Stromal cell of bone marrow (primary cell): ENCODE measurements around the gene HDLBP.

Source experiments
- DNase-seq: peaks from one replicate; pipeline ENCODE4 v3.0.0-alpha.2; 2012; ENCODE audit warnings: low read depth

HDLBP gene

DNA sequence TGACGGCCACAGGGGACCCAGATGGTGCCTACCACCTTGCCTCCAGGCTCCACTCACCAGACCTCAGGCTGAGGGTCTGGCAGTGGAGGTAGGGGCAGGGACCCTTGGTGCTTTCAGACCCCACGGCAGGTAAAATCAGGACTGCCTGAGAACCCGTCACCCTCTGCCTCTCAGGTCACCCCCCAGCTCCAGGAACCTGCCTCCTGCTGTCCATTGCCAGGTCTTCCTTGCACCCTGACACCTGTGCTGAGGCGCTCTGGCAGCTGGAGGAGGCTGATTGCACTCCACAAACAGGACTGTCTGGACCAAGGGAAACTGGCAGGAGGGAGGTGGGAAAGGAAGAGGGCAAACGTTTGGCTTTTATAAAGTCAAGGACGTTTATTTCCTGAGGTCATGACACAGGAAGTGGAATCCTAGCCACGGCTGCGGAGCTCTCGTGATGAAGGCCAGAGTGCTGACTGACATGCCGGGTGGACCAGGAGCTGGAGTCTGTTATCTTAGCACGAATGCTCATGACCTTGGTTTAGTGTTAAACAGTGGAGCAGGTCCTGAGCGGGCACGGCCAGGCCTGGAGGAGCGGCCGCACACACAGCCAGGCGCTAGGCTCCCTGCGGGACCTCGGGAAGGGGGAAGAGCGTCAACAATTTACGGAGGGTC lies 86.5 kb downstream of the HDLBP start:
- no peak for DNase-seq

GRCh38 chr2:241228081-241228859 lies 87.2 kb downstream of the HDLBP start:
- no peak for DNase-seq

- no peak for DNase-seq
These were observed 87.9 kb downstream of the HDLBP start for GRCh38 chr2:241227594-241227993.

DNA sequence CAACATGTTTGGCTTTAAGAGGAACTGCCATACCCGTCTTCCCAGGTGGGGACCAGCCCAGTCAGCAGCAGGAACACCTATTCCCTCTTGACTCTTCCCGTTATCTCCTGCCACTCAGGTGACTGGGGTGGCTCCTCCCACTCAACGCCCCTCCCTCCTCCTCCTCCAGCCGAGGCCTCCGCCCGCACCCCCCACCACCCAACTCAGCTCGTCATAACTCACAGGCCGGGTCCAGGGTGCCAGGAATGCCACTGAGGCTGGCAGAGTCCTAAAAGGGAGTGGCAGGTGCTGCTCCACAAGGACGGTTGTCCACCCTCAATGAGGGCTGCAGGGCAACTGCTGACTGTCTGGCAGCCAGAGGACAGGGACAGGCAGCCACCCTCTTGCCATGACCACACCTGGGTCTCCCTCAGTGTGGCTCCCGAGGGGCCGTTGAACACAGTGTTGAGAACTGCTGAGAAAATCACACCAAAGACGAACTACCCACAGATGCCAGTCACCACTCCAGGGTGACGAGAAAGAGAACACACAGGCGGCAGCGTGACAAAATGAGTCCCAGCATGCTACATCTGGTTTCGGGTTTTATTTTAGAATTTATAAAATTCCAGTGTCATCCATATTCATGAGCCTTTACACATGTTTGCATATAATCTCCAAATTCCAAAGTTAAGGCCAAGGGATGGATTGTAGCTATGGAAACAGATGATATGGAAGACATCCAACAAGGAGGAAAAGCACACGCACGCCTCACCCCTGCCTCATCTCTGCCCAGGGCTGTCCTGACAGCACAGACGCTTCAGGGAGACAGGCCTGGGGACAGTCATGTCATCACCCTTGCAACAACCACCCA lies 88.5 kb downstream of the HDLBP start:
- DNase-seq, result no peak

DNA sequence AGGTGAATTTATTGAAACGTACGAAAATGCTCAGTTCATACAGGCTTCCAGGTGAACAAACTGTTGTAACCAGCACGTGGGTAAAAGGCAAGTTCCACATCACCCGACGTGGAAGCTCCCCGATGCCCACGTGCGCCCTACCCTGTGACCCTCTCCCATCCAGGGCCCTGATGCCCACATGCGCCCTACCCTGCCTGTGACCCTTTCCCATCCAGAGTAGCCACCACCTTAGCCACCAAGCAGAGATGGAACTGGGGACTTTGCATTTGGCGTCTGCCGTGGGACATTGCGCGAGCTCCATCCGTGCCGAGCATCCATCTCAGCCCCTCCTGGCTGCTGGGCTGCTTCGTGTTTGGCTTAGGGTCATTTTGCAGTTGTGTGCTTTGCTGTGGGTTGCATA lies 89.5 kb downstream of the HDLBP start:
- no peak for DNase-seq

DNA sequence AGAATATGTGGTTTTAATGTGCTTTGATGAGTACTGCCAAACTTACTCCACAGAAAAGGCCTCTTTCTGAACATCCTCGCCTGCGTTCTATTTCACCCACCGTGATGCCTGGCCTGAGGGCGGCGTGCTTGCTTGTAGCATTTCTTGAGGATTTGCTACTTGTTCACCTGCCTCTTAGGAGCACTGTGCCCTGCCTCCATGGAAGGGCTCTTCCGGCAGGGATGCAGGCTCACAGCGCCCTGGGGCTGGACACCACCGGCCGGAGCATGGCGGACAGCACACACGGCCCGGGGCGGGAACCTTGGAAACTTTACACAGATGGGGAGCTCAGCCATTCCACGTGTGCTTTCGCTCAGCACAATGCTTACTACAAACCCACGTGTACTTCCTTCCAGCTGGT lies 89.9 kb downstream of the HDLBP start:
- no peak for DNase-seq

GRCh38 chr2:241224851-241225438 lies 90.5 kb downstream of the HDLBP start:
- DNase-seq, result no peak

GRCh38 chr2:241224018-241224850 lies 91.2 kb downstream of the HDLBP start:
- peak; percentile 24 for DNase-seq

GRCh38 chr2:241223211-241224017 lies 92.1 kb downstream of the HDLBP start:
- no peak for DNase-seq

DNA sequence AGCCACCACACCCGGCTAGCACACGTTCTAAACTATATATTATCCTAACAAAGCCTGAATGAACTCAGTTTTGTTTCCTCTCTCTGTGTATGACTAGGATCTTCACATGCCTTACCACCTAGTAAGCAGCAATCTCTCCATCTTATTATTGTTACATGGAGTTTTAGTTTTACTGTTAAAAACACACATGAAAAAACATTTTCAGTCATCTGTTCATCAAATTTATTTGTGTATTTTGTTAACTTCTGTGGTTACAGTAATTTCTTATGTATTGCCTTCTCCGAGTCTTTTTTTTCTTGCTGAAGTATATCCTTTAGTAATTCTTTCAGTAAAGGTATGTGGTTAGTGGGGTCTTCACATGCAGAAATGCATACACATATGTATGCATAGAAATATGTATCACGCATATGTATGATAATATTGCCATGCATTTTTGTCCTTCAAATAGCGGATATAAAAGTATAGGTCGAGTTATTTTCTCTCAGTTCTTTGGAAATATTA lies 95.6 kb downstream of the HDLBP start:
- no peak for DNase-seq

GRCh38 chr2:241219030-241219382 lies 96.5 kb downstream of the HDLBP start:
- no peak for DNase-seq

- no peak for DNase-seq
These were observed 97.1 kb downstream of the HDLBP start for GRCh38 chr2:241218131-241219029.

GRCh38 chr2:241217320-241218031 lies 98.0 kb downstream of the HDLBP start:
- peak; percentile 34 for DNase-seq

GRCh38 chr2:241216211-241216761 lies 99.2 kb downstream of the HDLBP start:
- no peak for DNase-seq

DNA sequence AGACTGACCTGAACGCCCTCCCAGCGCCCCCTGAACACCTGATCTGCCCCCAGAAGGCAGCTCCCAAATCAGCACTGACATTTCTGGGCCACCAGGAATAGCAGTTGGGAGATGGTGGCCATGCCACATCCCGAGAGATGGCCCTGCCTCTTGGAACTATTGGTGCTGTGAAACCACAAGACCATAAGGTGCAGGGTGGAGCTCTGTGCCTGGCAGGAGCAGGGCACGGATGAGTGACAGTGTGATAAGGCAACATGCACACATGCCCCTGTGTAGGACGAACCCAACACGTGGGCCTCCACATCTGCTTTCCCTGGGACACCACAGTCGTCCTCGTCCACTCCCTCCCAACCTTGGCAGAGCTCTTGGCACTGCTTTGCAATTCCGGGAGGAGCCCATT lies 100.1 kb downstream of the HDLBP start:
- DNase-seq, result no peak

DNA sequence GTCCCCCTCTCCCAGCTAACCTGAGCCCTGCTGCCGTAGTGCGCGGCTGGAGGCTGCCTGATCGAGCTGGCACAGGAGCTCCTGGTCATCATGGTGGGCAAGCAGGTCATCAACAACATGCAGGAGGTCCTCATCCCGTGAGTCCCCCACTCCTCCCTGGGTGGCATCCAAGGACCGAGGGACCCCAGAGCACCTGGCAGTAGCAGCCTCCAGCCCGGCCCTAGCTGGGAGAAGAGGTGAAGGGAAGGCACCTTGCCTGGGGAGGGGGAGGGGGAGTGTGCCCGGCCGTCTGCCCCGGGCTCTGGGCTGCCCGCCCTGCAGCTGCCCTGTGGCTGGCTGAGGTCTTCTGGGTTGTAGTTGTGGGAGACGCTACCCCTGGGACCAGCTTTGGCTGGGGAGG lies 100.7 kb downstream of the HDLBP start:
- DNase-seq, result no peak

GRCh38 chr2:241214209-241214608 lies 101.3 kb downstream of the HDLBP start:
- DNase-seq, result no peak

DNA sequence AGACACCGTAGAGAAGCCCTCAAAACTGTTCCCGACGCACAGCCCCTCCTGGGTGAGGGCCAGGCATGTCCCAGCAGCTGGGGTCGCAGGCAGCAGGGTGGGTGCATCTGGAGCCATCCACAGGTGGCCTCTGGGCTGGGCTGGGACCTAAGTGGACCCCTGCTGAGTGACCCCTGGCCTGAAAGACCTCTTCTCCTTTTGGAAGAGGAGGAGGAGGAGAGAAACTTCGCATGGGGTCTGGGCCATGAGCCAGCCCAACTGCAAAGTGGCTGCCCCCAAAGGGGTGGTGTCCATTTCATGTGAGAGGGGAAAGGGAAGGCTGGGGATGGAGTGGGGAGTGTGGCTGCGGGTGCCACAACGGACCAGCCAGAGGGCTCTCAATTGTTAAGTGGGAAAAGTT lies 101.9 kb downstream of the HDLBP start:
- no peak for DNase-seq

GRCh38 chr2:241213041-241213440 lies 102.4 kb downstream of the HDLBP start:
- no peak for DNase-seq
